SK-N-SH (cell line): ENCODE data around the gene DCLK3. TPM values are rescaled to one million over a fixed set of nuclear protein-coding genes. Genes with fewer than 3 reads are reported as not detected.

Source experiments
- CTCF ChIA-PET: fragments of 300-600, 350-600 bp; formaldehyde crosslinking; extraction: SDS; loops from one replicate; lab custom pipeline; 2021; lab: Yijun Ruan, JAX
- POLR2A ChIA-PET: fragments of 350-600 bp; sonication (Branson Sonifier 250); formaldehyde crosslinking; extraction: SDS; loops from one replicate; lab custom pipeline; 2020; ENCODE audit warnings: antibody characterized with exemption, inconsistent platforms; lab: Yijun Ruan, JAX
- DNase-seq: peaks from one replicate; pipeline ENCODE4 v3.0.0; 2012
- H2AFZ ChIP-seq: fragments of 200-600 bp; sonication (generic); 2 replicates; pipeline ENCODE4 v1.8.1; 2016; ENCODE audit warnings: antibody characterized with exemption, mild to moderate bottlenecking, low read depth
- H3F3A ChIP-seq: fragments of 200-600 bp; sonication (generic); replicated peaks from 2 replicates; pipeline ENCODE3; 2016; ENCODE audit warnings: antibody characterized with exemption, mild to moderate bottlenecking; ENCODE audit not compliant: insufficient read depth
- H3K27ac ChIP-seq, 2 experiments: fragments of 200-500 bp in 1 of 2; fragments of 200-600 bp in 1 of 2; sonication (Bioruptor generic) in 1 of 2; sonication (generic), shearing (Covaris generic) in 1 of 2; 2 replicates each; pipeline versions ENCODE4 v1.5.1 to v1.6.1; 2014 to 2016; ENCODE audit warnings: low read depth in 2 of 2, inconsistent platforms in 1 of 2, low read length in 1 of 2, mild to moderate bottlenecking in 1 of 2, mixed read lengths in 1 of 2
- H3K27me3 ChIP-seq: fragments of 200-600 bp; sonication (generic), shearing (Covaris generic); 2 replicates; pipeline ENCODE4 v1.6.1; 2016; ENCODE audit warnings: mixed run types; ENCODE audit not compliant: insufficient read depth
- H3K36me3 ChIP-seq, 2 experiments: fragments of 200-500 bp in 1 of 2; fragments of 200-600 bp in 1 of 2; sonication (Bioruptor generic) in 1 of 2; sonication (generic) in 1 of 2; replicated peaks in 1 of 2; 2 replicates each; pipeline versions ENCODE3 to v1.5.1; 2014 to 2016; ENCODE audit warnings: low read length in 1 of 2, mild to moderate bottlenecking in 1 of 2; ENCODE audit not compliant: insufficient read depth in 2 of 2, control insufficient read depth in 1 of 2
- H3K4me1 ChIP-seq, 2 experiments: fragments of 200-500 bp in 1 of 2; fragments of 200-600 bp in 1 of 2; sonication (Bioruptor generic) in 1 of 2; sonication (generic), shearing (Covaris generic) in 1 of 2; 2 replicates each; pipeline versions ENCODE4 v1.5.1 to v1.6.1; 2014 to 2016; ENCODE audit warnings: low read depth in 1 of 2, low read length in 1 of 2, mixed run types in 1 of 2; ENCODE audit not compliant: insufficient read depth in 2 of 2, control insufficient read depth in 1 of 2
- H3K4me2 ChIP-seq: fragments of 200-600 bp; sonication (generic), shearing (Covaris generic); 2 replicates; pipeline ENCODE4 v1.6.1; 2017; ENCODE audit warnings: mixed run types
- H3K4me3 ChIP-seq, 2 experiments: fragments of 200-500 bp in 1 of 2; fragments of 200-600 bp in 1 of 2; sonication (Bioruptor generic) in 1 of 2; sonication (generic), shearing (Covaris generic) in 1 of 2; 2 replicates each; pipeline versions ENCODE4 v1.5.1 to v1.8.1; 2014 to 2016; ENCODE audit warnings: low read depth in 2 of 2, inconsistent platforms in 1 of 2, low read length in 1 of 2, mild to moderate bottlenecking in 1 of 2, mixed read lengths in 1 of 2, moderate library complexity in 1 of 2
- H3K79me2 ChIP-seq: fragments of 200-600 bp; sonication (generic); 2 replicates; pipeline ENCODE4 v1.8.1; 2017; ENCODE audit warnings: mild to moderate bottlenecking; ENCODE audit not compliant: insufficient read depth
- H3K9ac ChIP-seq: fragments of 200-600 bp; sonication (generic); 2 replicates; pipeline ENCODE4 v1.6.1; 2017; ENCODE audit warnings: mixed run types
- H3K9me2 ChIP-seq: fragments of 200-600 bp; sonication (generic); 2 replicates; pipeline ENCODE4 v1.6.1; 2017; ENCODE audit warnings: mixed run types
- H3K9me3 ChIP-seq: fragments of 200-600 bp; sonication (generic); 2 replicates; pipeline ENCODE4 v1.6.1; 2017; ENCODE audit warnings: mixed run types, mild to moderate bottlenecking, moderate library complexity
- H4K20me1 ChIP-seq: fragments of 200-600 bp; sonication (generic); 2 replicates; pipeline ENCODE4 v1.6.1; 2017; ENCODE audit warnings: mild to moderate bottlenecking, mixed run types; ENCODE audit not compliant: insufficient read depth
- CTCF ChIP-seq: fragments of 200-600 bp; sonication (generic); IDR thresholded peaks from 2 replicates; pipeline ENCODE4 v1.6.1; 2017; ENCODE audit warnings: antibody characterized with exemption, mild to moderate bottlenecking, moderate library complexity
- GATA2 ChIP-seq: sonication (generic); formaldehyde crosslinking; IDR thresholded peaks from 2 replicates; pipeline ENCODE4 v1.5.0; 2020; ENCODE audit warnings: mild to moderate bottlenecking, missing genetic modification reagents
- MEF2A ChIP-seq: IDR thresholded peaks from 2 replicates; pipeline ENCODE4 v1.4.0; 2012; ENCODE audit warnings: low read depth, borderline replicate concordance
- MXI1 ChIP-seq: IDR thresholded peaks from 2 replicates; pipeline ENCODE4 v1.6.1; 2012; ENCODE audit warnings: mild to moderate bottlenecking, low read depth, low read length, improper control_type of control experiment
- NFIC ChIP-seq: IDR thresholded peaks from 2 replicates; pipeline ENCODE4 v1.4.0; 2012; ENCODE audit warnings: borderline replicate concordance
- PBX3 ChIP-seq: IDR thresholded peaks from 2 replicates; pipeline ENCODE4; 2012
- RAD21 ChIP-seq: IDR thresholded peaks from 2 replicates; pipeline ENCODE4 v1.6.1; 2012; ENCODE audit warnings: mild to moderate bottlenecking, low read length
- RCOR1 ChIP-seq: fragments of 150-350 bp; IDR thresholded peaks from 2 replicates; pipeline ENCODE4 v1.6.1; 2017; ENCODE audit warnings: antibody characterized with exemption, low read length
- REST ChIP-seq: IDR thresholded peaks from 2 replicates; pipeline ENCODE4 v1.6.1; 2012; ENCODE audit warnings: mild to moderate bottlenecking, low read depth, low read length, moderate library complexity
- SMC3 ChIP-seq: IDR thresholded peaks from 2 replicates; pipeline ENCODE4 v1.6.1; 2012; ENCODE audit warnings: low read depth, low read length, improper control_type of control experiment
- TEAD4 ChIP-seq: IDR thresholded peaks from 2 replicates; pipeline ENCODE4 v1.4.0; 2012; ENCODE audit warnings: mild to moderate bottlenecking, borderline replicate concordance; ENCODE audit not compliant: insufficient read depth
- WGBS: methylation state at CpG from one replicate; pipeline ENCODE4 v1.1.6; 2017; ENCODE audit warnings: low lambda C conversion rate; 5-methylcytosine and 5-hydroxymethylcytosine counted together
- polyA plus RNA-seq, 3 experiments: library from polyadenylated mRNA; depleted of rRNA; stranded (reverse); fragments of >200 nt; gene quantifications; 2 replicates each; pipeline ENCODE4 v1.2.3, GENCODE V29; 2012

DCLK3 gene
- polyA plus RNA-seq, 1 of the 3 experiments (the other 2 are of a cell fraction): not detected

- TF ChIP-seq REST (no peak), CTCF (no peak), NFIC (no peak), GATA2 (CRISPR knock-in tag) (no peak), PBX3 (no peak), MEF2A (no peak), RCOR1 (no peak)
These were observed 31.3 kb upstream of the DCLK3 start (continued) for GRCh38 chr3:36795622-36796021.

GRCh38 chr3:36792342-36792741, 28.0 kb upstream of the DCLK3 start:
- no peak overlapping the region for H3K27ac ChIP-seq
- no peaks in the 10 kb centered on the region for H3K79me2 ChIP-seq
- 35% methylated on average over 4 of the region's 4 CpGs for WGBS
- H3K9me3 ChIP-seq: no peaks in the 10 kb centered on the region
- ChIA-PET CTCF (interaction anchor here (0.6 to 1.5 kb wide), 8 partner anchors 14 to 202 kb away, joined by 3 to 5 read pairs (median 3); no protein-coding TSS in a partner anchor), POLR2A (no interaction called here)
- no peak overlapping the region for H3K4me3 ChIP-seq
- peaks cover 0 to 2% of the 10 kb centered on the region in 2 experiments; a peak in 1 of 4 replicates for H3K4me1 ChIP-seq
- no peaks in the 10 kb centered on the region for H3F3A ChIP-seq
- H3K4me2 ChIP-seq: no peak overlapping the region
- no peak for TF ChIP-seq MXI1
- TF ChIP-seq RAD21: peak; percentile 61
- TF ChIP-seq CTCF: peak; percentile 42
- no peak for TF ChIP-seq TEAD4
- TF ChIP-seq SMC3: 0 out of 2 replicates have a peak, but pooled peaks have one; percentile 27
- no peak overlapping the region for H3K9ac ChIP-seq
- no peaks in the 10 kb centered on the region for H4K20me1 ChIP-seq
- peak; percentile 42 for DNase-seq
- H3K27me3 ChIP-seq: no peaks in the 10 kb centered on the region
- H2AFZ ChIP-seq: no peak overlapping the region
- H3K9me2 ChIP-seq: no peaks in the 10 kb centered on the region
- H3K36me3 ChIP-seq: no peaks in the 10 kb centered on the region
